ENCODE measurements around the gene DENND4A.
"Not testable (repeated sequence)": the region's sequence is repeated elsewhere in the genome, so short reads cannot be mapped to it uniquely, and the experiment has no call there.

The DENND4A gene

DNA sequence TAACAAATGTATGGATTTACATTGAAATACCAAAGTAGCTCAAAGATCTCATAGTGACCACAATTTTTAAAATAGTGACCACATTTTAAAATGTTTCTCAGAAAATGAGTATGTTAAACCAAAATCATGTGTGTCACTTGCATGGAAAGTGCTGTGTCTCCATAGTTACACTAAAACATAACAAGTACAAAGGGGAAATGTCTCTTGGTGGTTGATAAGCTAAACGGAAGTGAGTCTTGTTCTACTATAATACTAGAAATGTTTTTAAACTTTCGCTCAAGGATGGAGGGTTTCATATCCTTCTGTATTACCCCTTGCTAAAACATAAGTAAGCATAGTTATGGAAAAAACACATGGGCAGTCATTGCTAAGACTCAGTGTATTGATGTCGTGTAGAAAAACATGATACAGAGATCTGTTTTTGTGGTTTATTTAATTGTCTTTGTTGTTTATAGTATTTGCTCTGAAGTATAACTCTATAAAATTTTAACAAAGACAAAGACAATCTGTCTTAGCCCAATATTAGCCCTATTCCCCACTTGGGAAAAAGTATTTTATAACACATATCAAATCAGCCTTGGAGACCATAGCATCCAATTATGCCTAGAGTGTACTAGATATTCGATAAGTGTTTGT is 27.0 kb upstream of the DENND4A start:
- no peak for DNase-seq

DNA sequence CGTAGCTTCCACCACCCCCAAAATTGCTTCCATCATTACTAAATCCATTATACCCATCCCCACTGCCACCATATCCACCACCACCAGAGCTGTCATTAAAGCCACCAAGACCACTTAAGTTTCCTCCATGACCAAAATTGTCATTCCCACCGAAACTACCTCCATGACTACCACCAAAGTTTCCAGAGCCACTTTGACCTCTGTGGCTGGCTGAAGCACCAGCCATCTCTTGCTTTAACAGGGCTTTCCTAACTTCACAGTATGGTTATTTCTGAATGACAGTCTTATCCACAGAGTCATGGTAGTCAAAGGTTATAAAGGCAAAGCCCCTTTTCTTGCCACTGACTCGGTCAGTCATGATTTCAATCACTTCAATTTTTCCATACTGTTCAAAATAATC is 24.3 kb upstream of the DENND4A start:
- no peak for DNase-seq

DNA sequence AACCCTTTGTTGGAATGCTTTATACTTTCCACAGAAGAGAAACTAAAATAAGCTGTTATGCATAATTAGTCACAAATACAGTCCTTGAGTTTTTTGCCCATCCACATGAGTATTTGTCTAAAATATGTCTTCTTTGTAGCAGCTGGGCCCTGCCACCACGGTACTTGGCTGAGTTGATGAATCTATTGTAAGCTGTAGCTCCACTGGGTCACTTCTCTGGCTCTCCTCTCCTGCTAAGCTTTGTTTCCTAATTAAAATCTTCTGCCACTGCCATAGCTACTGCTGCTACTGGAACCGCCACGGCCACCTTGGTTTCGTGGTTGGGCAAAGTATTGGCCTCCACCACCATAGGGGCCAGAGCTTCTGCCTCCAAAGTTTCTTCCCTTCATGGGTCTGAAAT is 23.9 kb upstream of the DENND4A start:
- DNase-seq: not testable (repeated sequence)

DNA sequence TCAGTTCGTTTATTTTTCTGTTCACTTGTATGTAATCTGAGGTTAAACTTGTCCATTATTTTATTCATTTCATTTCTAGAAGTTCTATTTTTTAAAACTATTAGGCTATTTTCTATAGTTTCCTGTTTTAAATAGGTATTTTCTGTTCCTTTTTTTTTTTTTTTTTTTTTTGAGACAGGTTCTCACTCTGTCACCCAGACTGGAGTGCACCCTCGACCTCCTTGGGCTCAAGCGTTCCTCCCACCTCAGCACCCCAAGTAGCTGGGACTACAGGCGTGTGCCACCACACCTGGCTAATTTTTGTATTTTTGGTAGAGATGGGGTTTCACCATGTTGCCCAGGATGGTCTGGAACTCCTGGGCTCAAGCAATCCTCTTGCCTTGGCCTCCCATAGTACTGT is 22.2 kb upstream of the DENND4A start:
- not testable (repeated sequence) for DNase-seq

DNA sequence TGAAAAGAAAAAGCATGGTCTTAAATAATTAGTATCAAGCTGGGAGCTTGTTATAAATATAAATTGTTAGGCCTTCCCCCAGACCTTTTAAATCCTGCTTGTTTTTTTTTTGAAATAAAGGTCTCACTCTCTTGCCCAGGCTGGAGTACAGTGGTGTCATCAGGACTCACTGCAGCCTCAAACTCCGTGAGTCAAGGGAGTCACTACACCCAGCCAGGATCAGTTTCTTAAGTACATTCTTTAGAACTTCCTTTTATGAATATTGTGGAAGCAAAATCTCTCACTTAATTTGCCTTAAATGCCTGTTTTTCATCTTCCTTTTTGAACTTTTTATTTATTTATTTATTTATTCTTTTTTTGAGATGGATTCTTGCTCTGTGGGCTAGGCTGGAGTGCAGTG is 20.8 kb upstream of the DENND4A start:
- DNase-seq: no peak

DNA sequence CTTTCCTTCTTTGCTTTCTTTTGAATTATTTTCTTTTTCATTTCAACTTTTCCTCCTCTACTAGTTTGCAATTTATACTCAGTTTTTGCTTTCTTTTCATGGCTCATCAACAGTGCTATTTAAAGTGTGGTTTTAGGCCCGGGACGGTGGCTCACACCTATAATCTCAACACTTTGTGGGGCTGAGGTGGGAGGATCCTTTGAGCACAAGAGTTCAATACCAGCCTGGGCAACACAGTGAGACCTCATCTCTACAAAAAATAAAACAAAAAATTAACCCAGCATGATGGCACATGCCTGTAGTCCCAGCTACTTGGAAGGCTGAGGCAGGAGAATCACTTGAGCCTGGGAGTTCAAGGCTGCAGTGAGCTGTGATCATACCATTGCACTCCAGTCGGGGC is 20.4 kb upstream of the DENND4A start:
- DNase-seq: no peak

DNA sequence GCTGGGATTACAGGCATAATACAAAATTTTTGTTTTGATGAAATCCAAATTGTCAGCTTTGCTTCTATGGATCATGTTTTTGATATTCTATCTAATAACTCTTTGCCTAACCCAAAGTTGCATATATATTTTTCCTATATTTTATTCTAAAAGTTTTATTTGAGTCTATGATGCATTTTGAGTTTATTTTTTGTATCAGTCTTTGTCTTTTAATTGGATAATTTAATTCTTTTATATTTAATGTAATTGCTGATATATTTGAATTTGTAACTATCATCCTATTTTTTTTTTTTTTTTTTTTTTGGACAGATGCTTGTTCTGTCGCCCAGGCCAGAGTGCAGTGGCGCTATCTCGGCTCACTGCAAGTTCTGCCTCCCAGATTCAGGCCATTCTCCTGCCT is 19.7 kb upstream of the DENND4A start:
- no peak for DNase-seq

DNA sequence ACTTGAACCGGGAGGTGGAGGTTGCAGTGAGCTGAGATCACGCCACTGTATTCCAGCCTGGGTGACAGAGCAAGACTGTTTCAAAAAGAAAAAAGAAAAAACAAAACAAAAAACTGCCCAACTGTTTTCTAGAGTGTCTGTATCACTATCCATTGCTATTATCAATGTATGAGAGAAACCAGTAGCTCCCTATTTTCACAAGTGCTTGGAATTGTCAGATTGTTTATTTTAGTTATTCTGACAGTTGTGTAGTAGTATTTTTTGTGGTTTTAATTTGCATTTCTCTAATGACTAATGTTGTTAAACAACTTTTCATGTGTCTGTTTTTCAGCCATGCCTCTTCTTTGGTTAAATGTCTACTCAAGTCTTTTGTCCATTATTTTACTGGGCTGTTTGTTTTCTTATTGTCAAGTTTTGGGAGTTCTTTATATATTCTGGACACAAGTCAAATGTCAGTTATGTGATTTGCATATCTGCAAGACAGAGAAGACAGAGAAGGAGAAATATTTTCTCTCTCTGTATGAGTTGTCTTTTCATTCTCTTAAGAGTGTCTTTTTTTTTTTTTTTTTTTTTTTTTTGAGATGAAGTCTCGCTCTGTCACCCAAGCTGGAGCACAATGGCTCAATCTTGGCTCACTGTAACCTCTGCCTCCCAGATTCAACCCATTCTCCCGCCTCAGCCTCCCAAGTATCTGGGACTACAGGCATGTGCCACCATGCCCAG is 19.1 kb upstream of the DENND4A start:
- not testable (repeated sequence) for DNase-seq

DNA sequence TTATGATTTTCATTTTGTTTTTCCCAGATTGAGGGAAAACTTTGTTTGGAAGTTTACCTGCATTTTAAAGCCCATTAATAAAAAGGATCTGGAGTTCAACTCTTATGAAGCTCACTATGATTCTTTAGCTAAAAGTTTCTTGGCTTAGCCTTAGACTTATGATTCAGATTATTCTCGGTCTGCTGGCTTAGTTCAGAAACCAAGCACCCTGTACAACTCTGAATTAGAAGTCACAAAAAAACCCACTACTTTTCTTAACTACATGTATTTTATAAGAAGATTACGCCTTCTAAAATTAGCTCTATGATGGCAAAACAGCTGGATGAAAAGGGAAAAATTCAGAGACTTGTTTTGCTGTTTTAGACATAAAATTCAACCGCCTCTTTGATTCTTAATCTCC is 14.3 kb upstream of the DENND4A start:
- no peak for DNase-seq

DNA sequence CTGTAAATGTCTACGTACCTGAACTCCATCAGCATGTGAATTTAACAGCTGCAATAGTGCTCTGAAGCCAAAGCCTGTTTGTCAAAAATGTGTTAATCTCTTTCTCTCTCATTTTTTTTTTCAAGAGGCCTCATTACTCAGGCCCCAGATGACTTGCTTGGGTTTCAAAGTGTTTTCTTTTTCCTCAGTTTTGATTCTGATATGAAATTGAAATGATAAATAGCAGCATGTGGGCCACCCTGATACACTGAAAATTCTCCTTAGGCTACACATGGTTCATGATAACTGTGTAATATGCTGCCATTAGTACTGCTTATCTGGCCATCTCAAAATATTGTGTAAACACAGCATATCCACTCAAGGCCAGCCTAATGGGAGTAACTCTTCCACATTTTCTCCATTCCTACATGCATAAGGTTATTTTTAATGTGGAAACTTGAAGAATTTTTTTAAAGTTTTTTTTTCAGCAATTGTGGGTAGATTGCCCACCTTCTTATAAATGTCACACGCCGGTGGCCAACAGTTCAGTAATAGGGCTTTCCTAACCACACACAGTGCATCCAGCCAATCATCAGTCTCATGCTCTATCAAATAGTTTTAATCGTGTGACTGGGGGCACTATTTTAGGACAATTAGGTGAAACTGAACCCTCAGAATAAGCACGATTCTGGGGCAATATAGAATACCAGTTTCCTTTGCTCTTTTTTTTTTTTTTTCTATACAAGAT is 13.1 kb upstream of the DENND4A start:
- DNase-seq: no peak

DNA sequence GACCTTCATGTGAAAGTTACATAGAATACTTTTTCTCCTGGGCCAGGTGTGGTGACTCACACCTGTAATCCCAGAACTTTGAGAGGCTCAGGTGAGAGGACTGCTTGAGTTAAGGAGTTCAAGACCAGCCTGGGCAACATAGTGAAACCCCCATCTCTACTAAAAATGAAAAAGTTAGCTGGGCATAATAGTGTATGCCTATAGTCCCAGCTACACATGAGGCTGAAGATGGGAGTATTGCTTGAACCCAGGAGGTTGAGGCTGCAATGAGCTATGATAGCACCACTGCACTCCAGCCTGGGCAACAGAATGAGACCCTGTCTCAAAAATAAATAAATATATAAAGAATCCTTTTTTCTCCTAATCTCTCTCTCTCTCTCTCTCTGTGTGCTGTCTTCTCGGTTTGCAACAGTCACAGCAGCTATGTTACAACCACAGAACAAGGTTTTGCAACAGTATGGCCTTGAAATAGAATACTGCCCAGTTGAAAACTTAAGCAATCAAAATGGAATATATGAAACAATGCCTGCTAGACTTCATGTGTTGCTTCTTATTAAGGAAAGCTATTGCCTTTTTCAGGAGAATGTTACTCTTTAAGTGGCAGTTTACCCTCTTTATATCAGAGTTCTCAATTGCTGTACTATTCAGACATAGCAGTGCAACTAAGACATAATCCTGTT is 12.3 kb upstream of the DENND4A start:
- DNase-seq: no peak

DNA sequence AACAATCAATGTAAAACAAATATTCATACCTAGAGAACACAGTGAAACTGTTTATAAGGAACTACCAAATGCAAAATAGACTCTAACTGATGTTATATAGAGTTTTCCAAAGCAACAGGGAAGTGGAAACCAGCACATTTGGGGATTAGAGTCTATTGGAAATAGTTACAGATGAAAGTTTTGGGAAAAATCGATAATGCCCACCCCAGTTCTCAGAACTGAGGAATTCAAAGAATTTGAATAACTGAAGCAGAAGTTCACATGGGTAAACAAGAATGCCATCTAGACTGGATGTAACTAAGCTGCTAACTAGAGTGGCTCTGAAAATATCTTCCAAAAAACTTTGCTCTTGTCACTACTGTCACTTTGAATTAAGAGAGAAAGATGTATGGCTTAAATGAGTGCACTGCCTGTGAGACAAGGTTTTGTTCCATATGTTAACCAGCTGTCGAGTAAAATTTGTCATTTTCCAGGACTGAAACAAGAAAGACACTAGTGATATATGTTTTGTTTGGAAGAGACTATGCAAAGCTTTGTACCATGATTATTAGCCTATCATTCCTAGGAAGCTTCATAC is 9.2 kb upstream of the DENND4A start:
- no peak for DNase-seq

DNA sequence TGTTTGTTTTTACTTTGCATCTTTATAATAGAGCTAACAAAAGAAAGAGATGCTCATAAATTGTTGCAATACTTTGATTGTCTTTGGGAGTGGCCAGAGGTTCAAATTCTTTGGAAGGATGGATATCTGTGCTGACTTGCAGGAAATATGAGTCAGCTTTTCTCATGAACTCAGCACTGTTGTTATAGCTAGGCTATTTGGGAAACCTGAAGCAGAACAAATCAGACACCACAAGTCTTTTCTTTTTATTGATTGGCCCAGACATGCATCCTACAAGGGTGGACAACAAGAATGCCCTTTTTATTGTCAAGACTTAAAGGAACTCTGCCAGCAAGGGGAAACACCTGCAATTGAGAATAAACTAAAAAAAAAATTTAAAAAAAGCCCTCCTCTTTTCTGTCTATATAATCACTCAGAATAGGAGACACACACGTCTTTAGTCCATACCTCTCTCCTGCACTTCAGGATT is 4.6 kb upstream of the DENND4A start:
- DNase-seq: no peak

DNA sequence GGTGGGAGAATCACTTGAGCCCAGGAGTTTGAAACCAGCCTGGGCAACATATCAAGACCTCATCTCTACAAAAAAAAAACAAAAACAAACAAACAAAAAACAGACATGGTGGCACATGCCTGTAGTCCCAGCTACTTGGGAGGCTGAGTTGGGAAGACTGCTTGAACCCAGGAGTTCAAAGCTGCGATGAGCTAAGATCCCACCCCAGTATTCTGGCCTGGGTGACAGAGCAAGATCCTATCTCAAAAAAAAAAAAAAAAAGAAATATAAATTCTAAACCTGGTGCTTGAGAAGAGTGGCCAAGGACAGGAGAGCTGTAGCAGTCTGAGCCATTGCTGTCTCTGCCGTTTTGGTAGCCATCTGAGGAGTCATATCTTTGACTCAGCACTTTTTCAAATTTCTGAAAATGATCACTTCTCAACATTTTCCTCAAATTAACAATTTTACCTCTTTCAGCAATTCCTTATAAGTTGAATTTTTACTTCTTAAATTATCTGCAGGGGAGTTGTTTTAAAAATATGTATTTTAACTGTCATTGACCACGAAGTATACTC is 3.6 kb upstream of the DENND4A start:
- no peak for DNase-seq

DNA sequence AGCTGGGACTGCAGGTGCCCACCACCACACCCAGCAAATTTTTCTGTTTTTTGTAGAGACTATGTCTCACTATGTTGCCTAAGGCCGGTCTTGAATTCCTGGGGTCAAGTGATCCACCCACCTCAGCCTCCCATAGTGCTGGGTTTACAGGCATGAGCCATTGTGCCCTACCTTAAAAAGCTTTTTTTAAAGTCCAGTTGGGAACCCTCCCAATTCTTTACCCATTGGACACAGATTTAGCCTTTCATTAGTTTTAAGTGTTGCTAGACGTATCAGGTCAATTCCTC is 1.7 kb upstream of the DENND4A start:
- DNase-seq: no peak

DNA sequence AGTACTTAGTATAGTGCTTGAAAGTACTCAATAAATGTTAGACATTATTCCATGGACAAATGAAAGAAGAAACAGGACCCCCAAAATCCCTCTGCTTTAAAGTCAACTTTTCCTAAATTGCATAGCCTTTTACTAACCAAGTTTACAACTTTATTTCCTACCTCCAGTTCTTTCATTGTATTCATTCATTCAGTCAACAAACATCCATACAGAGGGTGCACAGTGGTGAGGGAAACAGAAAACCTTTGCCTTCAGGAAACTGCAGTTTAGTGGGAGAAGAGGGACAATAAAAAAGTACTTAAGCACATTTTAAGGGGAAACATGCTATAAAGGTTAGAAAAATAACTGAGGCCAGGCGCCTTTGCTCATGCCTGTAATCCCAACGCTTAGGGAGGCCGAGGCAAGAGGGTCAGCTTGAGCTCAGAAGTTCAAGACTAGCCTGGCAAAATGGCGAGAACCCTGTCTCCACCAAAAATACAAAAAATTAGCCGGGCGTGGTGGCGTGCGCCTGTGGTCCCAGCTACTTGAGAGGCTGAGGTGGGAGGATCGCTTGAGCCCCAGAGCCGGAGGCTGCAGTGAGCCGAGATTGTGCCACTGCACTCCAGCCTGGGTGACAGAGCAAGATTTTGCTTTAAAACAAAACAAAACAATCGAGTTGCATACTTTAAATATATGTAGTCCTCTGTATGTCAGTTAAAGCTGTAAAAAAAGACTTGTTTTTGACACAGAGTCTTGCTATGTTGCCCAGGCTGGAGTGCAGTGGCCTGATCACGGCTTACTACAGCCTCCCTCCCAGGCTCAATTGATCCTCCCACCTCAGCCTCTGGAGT is 1.1 kb upstream of the DENND4A start:
- no peak for DNase-seq

DNA sequence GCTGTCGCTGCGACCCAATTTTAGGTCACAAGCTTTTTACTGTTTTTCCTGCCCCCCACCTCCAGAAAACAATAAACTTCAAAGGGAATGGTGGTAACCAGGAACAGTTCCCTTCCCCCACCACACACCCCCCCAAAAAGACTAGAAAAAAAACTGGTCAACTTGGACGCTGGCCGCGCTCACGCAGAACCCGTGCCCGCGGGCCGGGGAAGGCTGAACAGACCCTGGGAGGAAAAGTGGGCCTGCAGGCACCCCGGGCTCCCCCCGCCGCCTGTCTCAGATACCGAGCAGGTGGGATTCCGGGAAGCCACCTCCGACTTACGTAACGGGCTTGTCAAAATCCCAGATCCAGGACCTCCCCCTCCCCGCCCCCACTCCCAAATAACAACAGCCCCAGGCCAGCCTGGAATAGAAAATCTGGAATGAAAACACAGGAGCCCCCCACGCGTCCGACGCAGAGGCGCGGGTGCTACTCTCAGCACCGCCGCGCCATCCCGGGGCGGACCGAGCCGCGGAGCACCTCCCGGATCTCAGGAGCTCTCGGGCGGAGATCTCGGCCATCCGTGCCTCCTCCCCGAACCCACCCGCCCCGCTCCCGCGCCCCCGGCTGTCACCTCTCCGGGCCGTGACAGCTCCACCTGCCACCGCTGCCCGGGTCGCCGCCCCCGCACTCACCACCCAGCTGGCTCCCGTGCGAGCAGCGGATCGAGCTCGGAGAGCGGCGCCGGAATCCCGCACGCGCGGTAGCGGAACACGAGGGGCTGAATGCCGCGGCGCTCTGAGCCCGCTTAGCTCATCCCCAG is 557 bp downstream of the DENND4A start:
- DNase-seq: peak; percentile 32

DNA sequence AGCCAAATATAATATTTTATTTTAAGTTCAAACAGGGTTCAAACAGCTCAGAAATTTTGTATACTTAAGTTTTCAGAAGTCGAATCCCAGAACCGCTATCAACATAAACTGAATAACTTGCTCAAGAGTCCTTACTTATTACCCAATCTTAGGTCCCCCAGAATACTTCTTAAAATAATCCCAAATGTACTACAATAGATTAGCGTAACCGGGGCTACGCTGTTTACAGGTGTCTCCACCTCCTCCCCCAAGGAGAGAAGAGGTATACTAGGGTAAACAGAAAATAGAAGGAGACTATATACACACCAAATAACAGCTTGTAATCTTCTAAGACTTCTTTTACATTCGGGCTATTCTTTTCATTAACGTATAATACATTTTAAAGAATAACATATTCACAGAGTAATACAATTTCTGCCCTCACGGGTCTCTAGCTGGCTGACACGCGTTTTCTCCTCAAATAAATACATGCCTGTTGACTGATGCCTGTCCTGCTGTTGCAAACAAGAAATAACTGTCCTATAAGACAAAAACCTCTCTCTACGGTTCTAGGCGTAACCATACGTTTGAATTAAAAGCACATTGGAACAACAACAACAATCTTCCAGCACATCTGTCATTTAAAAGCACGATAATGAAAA is 1.3 kb downstream of the DENND4A start:
- no peak for DNase-seq

DNA sequence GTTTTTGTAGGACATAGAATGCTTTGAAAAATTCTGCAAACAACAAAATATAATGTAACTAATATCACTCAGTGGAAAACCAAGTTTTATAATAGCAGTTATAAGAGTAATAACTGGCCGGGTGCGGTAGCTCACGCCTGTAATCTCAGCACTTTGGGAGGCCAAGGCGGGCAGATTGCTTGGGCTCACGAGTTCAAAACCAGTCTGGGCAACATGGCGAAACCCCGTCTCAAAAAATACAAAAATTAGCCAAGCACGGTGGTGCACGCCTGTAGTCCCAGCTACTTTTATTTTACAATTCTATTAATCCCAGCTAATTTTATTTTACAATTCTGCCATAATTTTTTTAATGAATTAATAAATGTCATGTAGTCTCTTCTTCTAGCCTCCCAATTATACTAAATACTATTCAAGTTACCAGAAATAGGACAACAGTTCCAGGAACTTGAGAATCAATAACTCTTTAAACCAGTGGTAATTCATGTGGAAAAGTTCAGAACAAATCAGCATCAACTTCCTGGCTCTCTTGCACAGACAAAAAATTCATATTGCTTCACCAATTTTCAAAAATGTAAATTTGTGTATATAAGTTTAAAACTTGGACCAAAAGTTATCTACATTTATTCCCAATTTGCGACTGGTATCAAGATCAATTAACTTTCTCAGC is 2.2 kb downstream of the DENND4A start:
- DNase-seq: no peak

DNA sequence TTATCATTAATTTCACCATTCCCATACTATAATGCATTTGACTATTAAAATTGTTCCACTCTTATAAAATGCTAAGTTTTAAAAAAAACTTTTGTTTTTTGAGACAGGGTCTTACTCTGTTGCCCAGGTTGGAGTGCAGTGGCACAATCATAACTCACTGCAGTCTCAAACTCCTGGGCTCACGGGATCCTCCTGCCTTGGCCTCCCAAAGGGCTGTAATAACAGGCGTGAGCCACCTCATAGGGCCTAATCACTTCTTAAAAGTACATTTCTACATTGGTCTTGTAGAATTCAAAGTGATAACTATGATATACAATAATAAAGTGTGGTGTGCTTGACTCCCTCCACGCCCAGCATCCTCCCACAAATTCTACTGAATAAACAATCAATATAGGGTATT is 3.0 kb downstream of the DENND4A start:
- no peak for DNase-seq

Measured in activated effector memory CD4-positive, alpha-beta T cell treated with Interleukin-2 at 50 U/mL for 16 hours (primary cell).